Adipose tissue (tissue), 3 donors: Measurements from ENCODE around the gene CYTL1. TPM values are rescaled to one million over a fixed set of nuclear protein-coding genes. Genes with fewer than 3 reads are reported as not detected.

Experiments used
- H3K27ac ChIP-seq: one replicate; pipeline ENCODE4 v1.5.1; 2013; ENCODE audit warnings: low read depth, low read length
- WGBS, 3 donors: extraction: QIAGEN DNeasy Blood & Tissue Kit; methylation state at CpG; one replicate each; pipeline ENCODE4 v1.1.7; 2013; 5-methylcytosine and 5-hydroxymethylcytosine counted together
- polyA plus RNA-seq, 3 donors: library from polyadenylated mRNA; stranded (reverse); fragments of 200-250 nt; gene quantifications; one replicate each; pipeline ENCODE4 v1.2.3, GENCODE V29; 2013
- donor health status: healthy with polysubstance abuse.
- donor health status: Bipolar disorder and iron deficiency.
- donor health status: healthy.

The CYTL1 gene
- polyA plus RNA-seq, 3 donors = 0.22 to 2.4 (median 0.91) TPM

- H3K27ac ChIP-seq = no peak overlapping the region
- 78 to 86% (median 84%) methylated on average over 5 of the region's 5 CpGs for WGBS, 3 donors
These were observed 32.4 kb downstream of the CYTL1 start for GRCh38 chr4:4986841-4987240.

- WGBS, 3 donors = 59 to 72% (median 71%) methylated on average over 1 of the region's 1 CpG
These were observed 33.4 kb downstream of the CYTL1 start for GRCh38 chr4:4985844-4986243.

GRCh38 chr4:4985036-4985435 is 34.2 kb downstream of the CYTL1 start:
- no peak overlapping the region for H3K27ac ChIP-seq
- WGBS, 3 donors = 71 to 88% (median 84%) methylated on average over 2 of the region's 2 CpGs

More at GRCh38 chr4:4985844-4986243, 33.4 kb downstream of the CYTL1 start:
- H3K27ac ChIP-seq = no peak overlapping the region

DNA sequence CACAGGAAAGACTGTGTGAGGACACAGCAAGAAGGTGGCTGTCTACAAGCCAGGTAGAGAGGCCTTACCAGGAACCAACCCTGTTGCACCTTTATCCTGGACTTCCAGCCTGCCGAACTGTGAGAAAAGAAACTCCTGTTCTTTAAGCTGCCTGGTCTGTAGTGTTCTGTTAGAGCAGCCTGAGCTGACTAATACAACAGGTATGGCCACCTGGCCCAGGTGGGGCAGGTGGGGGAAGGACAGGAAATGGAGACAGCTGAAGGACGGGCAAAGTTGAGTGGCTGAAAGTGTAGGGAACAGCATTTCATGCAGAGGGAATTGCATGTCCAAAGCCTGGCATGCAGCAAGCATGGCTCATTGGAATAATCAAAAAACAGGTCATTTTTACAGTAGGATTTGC is 35.1 kb downstream of the CYTL1 start:
- H3K27ac ChIP-seq = no peak overlapping the region
- WGBS, 3 donors = 65 to 84% (median 81%) methylated on average over 2 of the region's 2 CpGs

GRCh38 chr4:4981827-4982226 is 37.4 kb downstream of the CYTL1 start:
- 54 to 67% (median 61%) methylated on average over 8 of the region's 8 CpGs for WGBS, 3 donors
- no peak overlapping the region for H3K27ac ChIP-seq

- 50 to 90% (median 56%) methylated on average over 3 of the region's 3 CpGs for WGBS, 3 donors
- H3K27ac ChIP-seq = no peak overlapping the region
These were observed 37.8 kb downstream of the CYTL1 start for GRCh38 chr4:4981427-4981826.

GRCh38 chr4:4980621-4981230 is 38.5 kb downstream of the CYTL1 start:
- 51 to 67% (median 56%) methylated on average over 12 of the region's 12 CpGs for WGBS, 3 donors
- H3K27ac ChIP-seq = no peak overlapping the region

DNA sequence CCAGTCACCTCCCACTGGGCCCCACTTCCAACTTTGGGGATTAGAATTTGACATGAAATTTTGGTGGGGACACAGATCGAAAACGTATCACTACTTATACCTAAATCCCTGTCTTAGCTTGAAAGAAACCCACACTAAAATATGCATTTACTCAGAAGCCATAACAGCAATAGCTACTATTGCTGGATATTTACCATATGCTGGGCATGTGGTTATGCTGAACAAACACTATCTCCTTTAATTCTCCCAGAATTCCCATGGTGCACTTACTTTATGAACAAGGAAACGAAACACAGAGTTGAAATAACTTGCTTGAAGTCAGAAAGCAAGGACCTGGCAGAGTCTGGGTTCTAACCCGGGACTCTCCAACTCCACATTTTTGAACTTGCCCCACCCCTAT is 39.3 kb downstream of the CYTL1 start:
- H3K27ac ChIP-seq = no peak overlapping the region
- WGBS, 3 donors = 70 to 82% (median 79%) methylated on average over 4 of the region's 4 CpGs

GRCh38 chr4:4974727-4975126 is 44.5 kb downstream of the CYTL1 start:
- no peak overlapping the region for H3K27ac ChIP-seq
- WGBS, 3 donors = 89 to 93% (median 92%) methylated on average over 3 of the region's 3 CpGs

- WGBS, 3 donors = 94 to 97% (median 95%) methylated on average over 1 of the region's 1 CpG
- no peak overlapping the region for H3K27ac ChIP-seq
These were observed 47.5 kb downstream of the CYTL1 start for GRCh38 chr4:4971796-4972195.

DNA sequence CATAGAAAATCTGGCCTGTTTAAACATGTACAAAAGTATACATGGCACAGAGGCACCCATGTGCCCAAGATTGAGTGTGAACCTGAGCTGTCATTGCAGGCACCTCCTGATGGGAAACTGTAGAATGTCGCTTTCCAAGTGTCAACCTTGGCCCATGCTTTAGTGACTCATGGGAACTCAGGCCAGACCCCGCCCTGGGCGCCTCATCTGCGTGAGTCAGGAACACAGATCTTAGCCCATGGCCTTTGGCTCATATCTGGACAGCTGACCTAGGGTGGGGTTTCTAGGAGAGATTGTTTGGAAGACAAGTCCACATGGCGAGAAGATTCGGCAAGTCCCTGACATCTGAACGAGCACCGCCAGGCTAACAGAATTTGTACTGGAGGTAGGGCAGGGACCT is 50.0 kb downstream of the CYTL1 start:
- 76 to 79% (median 77%) methylated on average over 8 of the region's 8 CpGs for WGBS, 3 donors
- no peak overlapping the region for H3K27ac ChIP-seq

DNA sequence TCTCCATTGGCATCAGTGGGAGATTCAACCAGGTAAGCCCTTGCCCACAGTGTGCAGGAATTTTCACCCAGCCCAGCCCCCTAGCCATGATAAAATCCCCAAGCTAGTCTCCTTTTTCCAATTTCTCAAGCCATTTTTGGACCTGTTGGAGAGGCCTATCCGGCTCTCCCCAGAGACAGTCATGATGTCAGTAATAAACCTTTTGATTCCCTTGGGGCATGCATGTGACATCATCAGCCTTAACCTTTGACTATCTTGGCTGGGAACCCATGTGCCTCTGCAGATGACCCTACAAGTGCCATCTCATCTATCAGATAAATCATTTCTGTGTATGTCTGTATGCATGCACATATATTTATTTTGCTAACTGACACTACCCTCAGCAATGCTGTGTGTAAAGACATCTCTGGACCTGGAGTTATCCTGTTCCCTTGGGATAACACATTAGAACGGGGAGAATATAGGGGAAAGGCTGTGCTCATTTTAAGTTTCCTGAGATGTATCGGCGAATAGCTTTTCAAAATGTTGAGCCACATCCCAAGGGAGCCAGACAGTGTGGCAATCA is 51.0 kb downstream of the CYTL1 start:
- WGBS, 3 donors = 73 to 79% (median 73%) methylated on average over 4 of the region's 4 CpGs
- no peak overlapping the region for H3K27ac ChIP-seq

Other genes with a start within 250 kb of the CYTL1 start
- gene MSX1, start 159.8 kb downstream of the CYTL1 start, polyA plus RNA-seq = 10 to 100 TPM in 2 of 3 donors, 1 to 10 TPM in 1; 1.0 to 23.0 (median 14.7) TPM
- 1 to 10 TPM in 2 of 3 donors, under 1 TPM in 1; 0.41 to 6.0 (median 1.3) TPM for gene STK32B, start 32.0 kb upstream of the CYTL1 start, polyA plus RNA-seq